ENCODE measurements around the gene ENTPD8. TPM values are rescaled to one million over a fixed set of nuclear protein-coding genes. Genes with fewer than 3 reads are reported as not detected.

Gene ENTPD8
- total RNA-seq, 2 experiments from 2014 or later: not detected

- Histone ChIP-seq H4K20me1 (ENCODE audit: insufficient read depth, low read length) (no peaks in the 10 kb centered on the region), H3K36me3 (ENCODE audit: insufficient read depth, low read length) (no peaks in the 10 kb centered on the region), H3K9me3 (ENCODE audit: low read length) (no peaks in the 10 kb centered on the region), H3K9me2 (ENCODE audit: insufficient read depth, low read length) (no peaks in the 10 kb centered on the region), H3K79me2 (ENCODE audit: insufficient read depth, low read depth, low read length) (no peaks in the 10 kb centered on the region), H2AFZ (ENCODE audit: low read length) (no peak overlapping the region), H3K4me2 (ENCODE audit: low read length) (no peak overlapping the region), H3K4me1 (ENCODE audit: insufficient read depth, low read length, poor library complexity, severe bottlenecking) (peaks cover 8% of the 10 kb centered on the region), H3K4me3 (ENCODE audit: low read depth, low read length, poor library complexity, severe bottlenecking) (no peak overlapping the region), H3K27ac (ENCODE audit: low read depth, low read length, poor library complexity, severe bottlenecking) (no peak overlapping the region)
- TF ChIP-seq CTCF (conservative IDR thresholded peaks at IDR 0.05; ENCODE audit: low read length): no peak
- no peak for TF ChIP-seq EZH2phosphoT487 (IDR thresholded peaks at IDR 0.05; ENCODE audit: borderline replicate concordance, low read depth, low read length)
- POLR2A ChIA-PET: interaction anchor here (0.7 kb wide), 1 partner anchor 123 kb away, joined by 3 read pairs; no protein-coding TSS in a partner anchor
- intact Hi-C loops (cut with micrococcal nuclease; ENCODE audit: unreplicated experiment): no loop called here
- CTCF ChIA-PET (ENCODE audit: unreplicated experiment): no interaction called here
- no peak for DNase-seq (ENCODE audit: low spot score)
- no TSS peak for BruUV-seq (replicated peaks)
Measured at GRCh38 chr9:137409515-137409914, 31.6 kb downstream of the ENTPD8 start.

GRCh38 chr9:137408651-137409405 lies 32.3 kb downstream of the ENTPD8 start:
- H3K27ac ChIP-seq (ENCODE audit: low read depth, low read length, poor library complexity, severe bottlenecking): no peak overlapping the region
- intact Hi-C loops (cut with micrococcal nuclease; ENCODE audit: unreplicated experiment): no loop called here
- no peak overlapping the region for H2AFZ ChIP-seq (ENCODE audit: low read length)
- no peaks in the 10 kb centered on the region for H3K36me3 ChIP-seq (ENCODE audit: insufficient read depth, low read length)
- no peak overlapping the region for H3K4me2 ChIP-seq (ENCODE audit: low read length)
- TF ChIP-seq CTCF (conservative IDR thresholded peaks at IDR 0.05; ENCODE audit: low read length) (no peak), EZH2phosphoT487 (IDR thresholded peaks at IDR 0.05; ENCODE audit: borderline replicate concordance, low read depth, low read length) (no peak)
- H3K9me2 ChIP-seq (ENCODE audit: insufficient read depth, low read length): no peaks in the 10 kb centered on the region
- H3K4me3 ChIP-seq (ENCODE audit: low read depth, low read length, poor library complexity, severe bottlenecking): no peak overlapping the region
- no TSS peak for BruUV-seq (replicated peaks)
- no peaks in the 10 kb centered on the region for H4K20me1 ChIP-seq (ENCODE audit: insufficient read depth, low read length)
- peaks cover 8% of the 10 kb centered on the region for H3K4me1 ChIP-seq (ENCODE audit: insufficient read depth, low read length, poor library complexity, severe bottlenecking)
- ChIA-PET CTCF (ENCODE audit: unreplicated experiment) (no interaction called here), POLR2A (no interaction called here)
- DNase-seq (ENCODE audit: low spot score): no peak
- H3K9me3 ChIP-seq (ENCODE audit: low read length): no peaks in the 10 kb centered on the region
- H3K79me2 ChIP-seq (ENCODE audit: insufficient read depth, low read depth, low read length): no peaks in the 10 kb centered on the region

- Histone ChIP-seq H3K4me1 (ENCODE audit: insufficient read depth, low read length, poor library complexity, severe bottlenecking) (no peaks in the 10 kb centered on the region), H2AFZ (ENCODE audit: low read length) (no peak overlapping the region), H3K4me3 (ENCODE audit: low read depth, low read length, poor library complexity, severe bottlenecking) (no peak overlapping the region), H4K20me1 (ENCODE audit: insufficient read depth, low read length) (no peaks in the 10 kb centered on the region), H3K36me3 (ENCODE audit: insufficient read depth, low read length) (no peaks in the 10 kb centered on the region), H3K27ac (ENCODE audit: low read depth, low read length, poor library complexity, severe bottlenecking) (no peak overlapping the region), H3K9me3 (ENCODE audit: low read length) (no peaks in the 10 kb centered on the region), H3K9me2 (ENCODE audit: insufficient read depth, low read length) (no peaks in the 10 kb centered on the region), H3K79me2 (ENCODE audit: insufficient read depth, low read depth, low read length) (no peaks in the 10 kb centered on the region), H3K4me2 (ENCODE audit: low read length) (no peak overlapping the region)
- ChIA-PET CTCF (ENCODE audit: unreplicated experiment) (no interaction called here), POLR2A (interaction anchor here (0.6 kb wide), 1 partner anchor 161 kb away, joined by 3 read pairs; no protein-coding TSS in a partner anchor)
- DNase-seq (ENCODE audit: low spot score): no peak
- BruUV-seq (replicated peaks): no TSS peak
- TF ChIP-seq CTCF (conservative IDR thresholded peaks at IDR 0.05; ENCODE audit: low read length): no peak
- TF ChIP-seq EZH2phosphoT487 (IDR thresholded peaks at IDR 0.05; ENCODE audit: borderline replicate concordance, low read depth, low read length): no peak
- intact Hi-C loops (cut with micrococcal nuclease; ENCODE audit: unreplicated experiment): no loop called here
Measured at GRCh38 chr9:137407590-137408300, 33.4 kb downstream of the ENTPD8 start.
